Measurements from ENCODE around the gene ROBO4.

Gene ROBO4

DNA sequence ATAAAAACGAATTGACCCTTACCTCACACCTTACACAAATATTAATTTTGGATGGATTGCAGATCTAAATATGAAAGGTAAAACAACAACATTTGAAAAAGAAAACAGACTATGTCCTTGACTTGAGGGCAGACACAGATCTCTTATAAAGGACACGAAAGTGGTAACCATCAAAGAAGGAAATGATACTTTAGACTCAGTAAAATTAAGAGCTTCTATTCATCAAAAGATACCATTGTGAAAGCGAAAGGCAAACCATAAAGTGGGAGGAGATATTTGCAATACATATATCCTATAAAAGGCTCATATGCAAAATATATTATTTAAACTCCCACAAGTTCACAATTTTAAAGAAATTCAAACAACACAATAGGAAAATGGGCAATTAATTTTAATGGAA is 33.1 kb upstream of the ROBO4 start:
- Histone ChIP-seq H3K4me1 (ENCODE audit: insufficient read depth, low read length) (peaks cover 4% of the 10 kb centered on the region; the same call in 1 of the 2 replicates), H3K9me3 (ENCODE audit: control insufficient read depth, insufficient read depth, low read length) (no peaks in the 10 kb centered on the region), H3K9ac (ENCODE audit: low read depth, low read length) (no peak overlapping the region), H3K36me3 (ENCODE audit: insufficient read depth, low read length) (no peaks in the 10 kb centered on the region)

DNA sequence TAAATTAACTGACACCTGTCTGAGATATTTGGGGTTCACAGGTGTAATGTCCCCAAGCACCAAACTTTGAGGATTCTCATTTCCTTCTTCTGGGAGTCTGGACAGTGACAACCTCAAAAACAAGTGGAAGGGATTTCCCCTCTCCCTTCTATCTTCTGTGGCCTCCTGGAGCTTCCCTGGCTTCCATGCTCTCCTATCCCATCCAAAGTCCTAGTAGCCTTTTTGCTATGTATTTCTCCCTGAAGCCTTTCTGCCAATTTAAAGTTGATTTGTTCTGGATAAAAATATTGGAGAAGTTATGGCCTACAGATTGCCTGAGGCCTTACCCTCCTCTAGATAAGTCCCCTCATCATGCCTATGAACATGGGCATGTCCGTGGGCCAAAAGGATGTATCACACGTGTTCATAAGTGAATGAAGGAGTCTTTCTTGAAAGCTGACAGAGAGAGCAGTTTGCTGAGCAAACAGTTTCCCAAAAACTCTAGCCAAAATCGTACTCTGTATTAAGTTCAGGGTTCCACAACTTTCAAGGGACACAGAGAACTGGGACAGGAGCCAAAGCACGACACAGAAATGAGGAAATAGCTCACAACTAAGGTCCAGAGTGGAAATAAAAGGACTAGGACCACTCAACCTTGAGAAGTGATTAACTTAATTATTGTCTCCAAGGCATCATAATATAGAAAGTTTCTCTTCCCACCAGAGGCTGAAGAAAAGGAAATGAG is 31.4 kb upstream of the ROBO4 start:
- Histone ChIP-seq H3K4me1 (ENCODE audit: insufficient read depth, low read length) (no peaks in the 10 kb centered on the region), H3K9ac (ENCODE audit: low read depth, low read length) (no peak overlapping the region), H3K9me3 (ENCODE audit: control insufficient read depth, insufficient read depth, low read length) (no peaks in the 10 kb centered on the region), H3K36me3 (ENCODE audit: insufficient read depth, low read length) (no peaks in the 10 kb centered on the region)

DNA sequence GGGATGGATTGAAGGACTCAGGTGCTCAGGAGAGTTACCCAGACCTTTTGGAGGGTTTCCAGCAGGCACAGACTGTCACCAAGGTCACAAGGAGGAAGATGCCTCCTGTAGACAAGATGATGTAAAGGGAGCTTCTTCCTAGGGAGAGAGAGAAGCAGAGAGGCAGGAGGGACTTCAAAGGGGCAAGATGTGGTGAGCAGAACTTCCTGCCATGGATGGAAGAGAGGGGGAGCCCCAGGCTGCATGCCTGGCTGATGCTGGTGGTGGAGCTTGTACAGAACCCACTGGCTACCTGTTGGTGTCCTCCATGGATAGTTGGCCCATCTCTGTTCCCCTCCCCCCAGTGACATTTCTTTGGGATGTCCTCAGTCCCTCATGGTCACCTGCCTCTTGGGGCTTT is 25.6 kb upstream of the ROBO4 start:
- Histone ChIP-seq H3K36me3 (ENCODE audit: insufficient read depth, low read length) (no peaks in the 10 kb centered on the region), H3K4me1 (ENCODE audit: insufficient read depth, low read length) (no peaks in the 10 kb centered on the region; the same call in 1 of the 2 replicates), H3K9me3 (ENCODE audit: control insufficient read depth, insufficient read depth, low read length) (no peaks in the 10 kb centered on the region), H3K9ac (ENCODE audit: low read depth, low read length) (no peak overlapping the region)

DNA sequence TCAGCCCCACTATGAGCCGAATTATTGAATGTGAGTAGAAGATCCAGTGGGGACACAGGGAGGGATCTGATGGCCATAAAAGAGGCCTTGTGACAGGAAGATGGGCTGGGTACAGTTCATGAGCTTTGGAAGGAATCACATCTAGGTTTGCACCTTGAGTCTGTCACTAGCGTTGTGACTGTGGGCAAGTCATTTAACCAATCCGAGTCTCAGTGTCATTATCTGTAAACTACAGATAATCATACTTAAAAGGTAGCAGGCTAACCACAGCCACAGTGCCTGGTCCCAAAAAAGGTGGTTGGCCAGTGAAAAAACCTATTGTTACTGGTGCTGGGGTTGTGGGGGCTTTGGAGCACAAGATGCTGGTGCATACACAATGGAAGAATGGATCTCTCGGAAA is 25.2 kb upstream of the ROBO4 start:
- no peaks in the 10 kb centered on the region; the same call in 1 of the 2 replicates for H3K4me1 ChIP-seq (ENCODE audit: insufficient read depth, low read length)
- no peaks in the 10 kb centered on the region for H3K36me3 ChIP-seq (ENCODE audit: insufficient read depth, low read length)
- H3K9ac ChIP-seq (ENCODE audit: low read depth, low read length), result no peak overlapping the region
- no peaks in the 10 kb centered on the region for H3K9me3 ChIP-seq (ENCODE audit: control insufficient read depth, insufficient read depth, low read length)

DNA sequence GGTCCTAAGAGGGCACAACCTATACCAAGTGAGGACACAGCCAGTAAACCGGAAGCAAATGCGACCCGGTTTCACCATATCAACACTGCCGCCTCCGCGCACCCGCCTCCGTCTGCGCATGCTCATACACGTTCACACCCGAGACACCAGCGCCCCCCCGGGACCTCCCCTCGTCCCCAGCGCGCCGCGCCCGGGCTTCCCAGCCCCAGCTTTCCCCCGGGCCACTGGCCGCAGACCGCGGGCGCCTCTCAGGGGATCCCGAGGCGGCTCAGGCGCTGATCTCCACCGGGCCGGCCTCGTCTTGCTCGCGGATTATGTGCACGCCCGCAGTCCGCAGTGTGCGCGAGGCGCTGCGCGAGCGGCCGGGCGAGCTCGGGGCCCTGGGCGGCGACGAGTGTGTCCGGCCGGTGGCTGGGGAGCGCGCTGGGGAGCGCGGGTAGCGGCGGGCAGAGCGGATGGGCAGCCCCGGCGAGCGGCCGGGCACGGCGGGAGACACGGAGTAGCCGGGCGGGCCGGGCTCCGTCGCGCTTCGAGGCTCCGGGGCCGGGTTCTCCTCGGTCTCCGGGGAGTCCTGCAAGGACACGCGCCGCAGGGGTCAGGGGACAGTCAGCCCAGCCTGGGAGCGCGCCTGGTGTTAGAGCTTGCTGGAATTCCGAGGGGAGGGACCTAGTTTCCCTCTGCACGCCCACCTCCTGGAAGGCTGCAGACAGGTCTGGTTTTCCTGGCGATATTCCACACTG is 23.4 kb upstream of the ROBO4 start:
- H3K4me1 ChIP-seq (ENCODE audit: insufficient read depth, low read length), result no peaks in the 10 kb centered on the region; the same call in 1 of the 2 replicates
- H3K9ac ChIP-seq (ENCODE audit: low read depth, low read length), result peak overlapping the region; percentile 61
- no peaks in the 10 kb centered on the region for H3K36me3 ChIP-seq (ENCODE audit: insufficient read depth, low read length)
- H3K9me3 ChIP-seq (ENCODE audit: control insufficient read depth, insufficient read depth, low read length), result no peaks in the 10 kb centered on the region

DNA sequence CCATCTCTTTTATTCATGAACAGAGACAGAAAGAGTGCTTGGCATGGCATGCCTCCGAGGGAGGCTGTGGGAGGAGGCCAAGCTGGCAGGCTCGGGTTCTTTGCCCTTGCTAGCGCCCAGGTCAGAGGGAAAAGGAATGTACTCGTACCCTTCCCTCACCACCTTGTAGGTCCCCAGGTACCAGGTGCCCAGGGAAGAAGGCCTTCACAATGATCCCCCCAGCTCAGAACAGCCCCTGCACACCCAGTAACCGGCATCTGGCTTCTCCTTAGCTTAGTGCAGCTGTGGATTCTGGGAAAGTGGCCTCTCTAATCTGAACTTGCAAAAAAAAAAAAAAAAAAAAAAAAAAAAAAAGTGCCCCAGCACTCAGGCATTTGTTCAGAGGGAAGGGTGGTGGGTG is 22.7 kb upstream of the ROBO4 start:
- Histone ChIP-seq H3K9ac (ENCODE audit: low read depth, low read length) (peak overlapping the region; percentile 61; the same call in 1 of the 2 replicates), H3K9me3 (ENCODE audit: control insufficient read depth, insufficient read depth, low read length) (no peaks in the 10 kb centered on the region), H3K36me3 (ENCODE audit: insufficient read depth, low read length) (no peaks in the 10 kb centered on the region), H3K4me1 (ENCODE audit: insufficient read depth, low read length) (no peaks in the 10 kb centered on the region; the same call in 1 of the 2 replicates)

DNA sequence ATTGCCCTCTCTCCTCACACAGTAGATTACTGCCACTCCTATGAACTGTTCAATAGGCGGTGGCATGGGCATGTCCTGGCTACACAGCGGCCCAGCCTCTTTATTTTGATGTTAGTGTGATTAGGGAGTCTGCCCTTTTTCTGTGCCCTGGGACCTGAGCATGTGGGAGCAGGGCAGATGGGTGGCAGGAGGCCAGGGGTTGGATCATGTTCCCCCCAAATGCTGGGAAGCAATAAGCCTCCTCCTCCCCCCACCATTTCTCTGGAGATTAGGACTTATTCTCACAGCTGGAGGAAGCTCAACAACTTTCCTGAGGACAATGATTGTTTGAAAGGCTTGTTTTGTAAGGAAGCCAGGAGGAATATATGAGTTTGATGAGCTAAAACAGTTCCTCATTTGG is 22.2 kb upstream of the ROBO4 start:
- Histone ChIP-seq H3K36me3 (ENCODE audit: insufficient read depth, low read length) (no peaks in the 10 kb centered on the region), H3K4me1 (ENCODE audit: insufficient read depth, low read length) (no peaks in the 10 kb centered on the region; the same call in 1 of the 2 replicates), H3K9ac (ENCODE audit: low read depth, low read length) (no peak overlapping the region), H3K9me3 (ENCODE audit: control insufficient read depth, insufficient read depth, low read length) (no peaks in the 10 kb centered on the region)

DNA sequence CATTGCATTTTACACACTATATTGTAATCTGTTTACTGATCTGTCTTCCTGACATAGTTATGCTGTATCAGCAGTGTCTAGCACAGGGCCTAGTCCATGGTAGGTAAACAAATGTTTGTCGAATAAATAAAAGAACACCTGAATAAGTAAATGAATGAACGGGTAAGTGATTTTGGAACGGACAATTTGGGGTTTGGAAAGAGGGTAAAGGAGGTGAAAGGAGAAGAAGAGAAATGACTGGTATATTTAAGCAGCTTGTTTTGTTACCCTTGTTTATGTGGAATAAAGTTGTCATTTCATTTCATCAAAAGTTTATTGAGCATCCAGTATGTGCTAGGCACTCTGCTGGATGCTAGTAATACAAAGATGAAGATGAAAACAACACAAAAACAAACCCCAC is 21.3 kb upstream of the ROBO4 start, which contains the start of gene HEPN1:
TSS of gene HEPN1 (plus strand) at position 301 of the 400 bp plus-strand sequence.
- Histone ChIP-seq H3K4me1 (ENCODE audit: insufficient read depth, low read length) (no peaks in the 10 kb centered on the region; the same call in 1 of the 2 replicates), H3K36me3 (ENCODE audit: insufficient read depth, low read length) (no peaks in the 10 kb centered on the region), H3K9ac (ENCODE audit: low read depth, low read length) (no peak within 1 kb of the TSS), H3K9me3 (ENCODE audit: control insufficient read depth, insufficient read depth, low read length) (no peaks in the 10 kb centered on the region)

DNA sequence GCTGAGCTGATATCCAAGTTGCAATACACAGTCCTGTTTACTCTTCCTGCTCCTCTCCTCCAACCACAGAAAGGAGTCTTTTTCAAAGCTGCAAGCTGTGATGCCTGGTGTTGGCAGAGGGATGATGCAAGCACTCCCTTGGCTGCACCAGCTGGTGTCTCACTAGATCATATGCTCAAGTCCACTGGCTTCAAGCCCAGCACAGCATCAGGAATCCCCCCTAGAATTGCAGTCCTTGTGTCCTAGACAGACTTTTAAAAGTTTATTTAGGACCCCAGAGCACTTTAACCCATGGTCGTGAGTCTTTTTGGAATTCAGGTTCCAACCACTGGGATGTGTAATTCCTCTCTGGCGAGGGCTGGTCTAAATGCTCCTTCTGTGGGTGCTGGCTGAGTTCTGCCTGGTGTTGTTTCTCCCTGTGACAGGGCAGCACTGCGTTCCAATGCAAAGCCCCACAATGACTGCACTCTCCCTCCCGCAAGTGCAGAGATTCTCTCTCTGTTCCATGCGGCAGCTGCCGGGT is 19.5 kb upstream of the ROBO4 start:
- Histone ChIP-seq H3K36me3 (ENCODE audit: insufficient read depth, low read length) (no peaks in the 10 kb centered on the region), H3K9me3 (ENCODE audit: control insufficient read depth, insufficient read depth, low read length) (no peaks in the 10 kb centered on the region), H3K9ac (ENCODE audit: low read depth, low read length) (no peak overlapping the region), H3K4me1 (ENCODE audit: insufficient read depth, low read length) (no peaks in the 10 kb centered on the region; the same call in 1 of the 2 replicates)

DNA sequence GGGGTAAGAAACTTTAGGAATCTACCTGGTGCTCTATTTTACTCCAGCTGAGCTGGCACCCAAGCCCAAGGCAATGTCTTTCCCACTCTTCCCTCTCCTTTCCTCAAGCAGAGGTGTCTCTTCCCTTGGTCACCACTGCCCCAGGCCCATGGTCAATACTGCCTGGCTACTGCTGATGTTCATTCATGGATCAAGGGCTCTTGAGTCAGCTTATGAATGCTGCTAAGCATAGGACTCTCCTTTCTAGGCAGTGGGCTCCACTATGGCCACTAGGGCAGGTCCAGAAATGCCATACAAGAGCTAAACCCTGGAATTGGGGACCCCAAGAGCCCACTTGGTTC is 18.7 kb upstream of the ROBO4 start:
- H3K9me3 ChIP-seq (ENCODE audit: control insufficient read depth, insufficient read depth, low read length), result no peaks in the 10 kb centered on the region
- H3K36me3 ChIP-seq (ENCODE audit: insufficient read depth, low read length), result no peaks in the 10 kb centered on the region
- no peaks in the 10 kb centered on the region; the same call in 1 of the 2 replicates for H3K4me1 ChIP-seq (ENCODE audit: insufficient read depth, low read length)
- no peak overlapping the region for H3K9ac ChIP-seq (ENCODE audit: low read depth, low read length)

DNA sequence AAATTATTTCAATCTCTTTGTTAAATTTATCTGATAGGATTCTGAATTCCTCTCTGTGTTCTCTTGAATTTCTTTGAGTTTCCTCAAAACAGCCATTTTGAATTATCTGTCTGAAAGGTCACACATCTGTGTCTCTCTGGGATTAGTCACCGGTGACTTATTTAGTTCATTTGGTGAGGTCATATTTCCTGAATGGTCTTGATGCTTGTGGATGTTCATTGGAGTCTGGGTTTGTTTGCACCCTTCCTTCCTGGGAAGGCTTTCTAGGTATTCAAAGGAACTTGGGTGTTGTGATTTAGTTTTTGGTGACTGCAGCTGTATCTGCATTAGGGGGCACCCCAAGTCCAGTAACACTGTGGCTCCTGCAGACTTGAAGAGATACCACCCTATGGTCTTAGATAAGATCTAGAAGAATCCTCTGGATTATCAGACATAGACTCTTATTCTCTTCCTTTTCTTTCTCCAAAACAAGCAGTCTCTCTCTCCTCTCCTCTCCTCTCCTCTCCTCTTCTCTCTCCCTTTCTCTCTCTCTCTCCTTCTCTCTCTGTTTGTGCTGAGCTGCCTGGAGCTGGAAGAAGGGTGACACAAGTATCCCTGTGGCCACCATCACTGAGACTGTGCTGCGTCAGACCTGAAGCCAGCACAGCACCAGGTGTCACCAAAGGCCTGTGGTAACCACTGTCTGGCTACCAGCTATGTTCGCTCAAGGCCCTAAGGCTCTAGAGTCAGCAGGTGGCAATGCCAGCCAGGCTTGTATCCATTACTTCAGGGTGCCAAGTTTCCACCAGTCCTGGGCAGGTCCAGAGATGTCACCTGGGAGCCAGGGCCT is 18.1 kb upstream of the ROBO4 start:
- no peak overlapping the region for H3K9ac ChIP-seq (ENCODE audit: low read depth, low read length)
- no peaks in the 10 kb centered on the region for H3K36me3 ChIP-seq (ENCODE audit: insufficient read depth, low read length)
- H3K4me1 ChIP-seq (ENCODE audit: insufficient read depth, low read length), result no peaks in the 10 kb centered on the region; the same call in 1 of the 2 replicates
- no peaks in the 10 kb centered on the region for H3K9me3 ChIP-seq (ENCODE audit: control insufficient read depth, insufficient read depth, low read length)

DNA sequence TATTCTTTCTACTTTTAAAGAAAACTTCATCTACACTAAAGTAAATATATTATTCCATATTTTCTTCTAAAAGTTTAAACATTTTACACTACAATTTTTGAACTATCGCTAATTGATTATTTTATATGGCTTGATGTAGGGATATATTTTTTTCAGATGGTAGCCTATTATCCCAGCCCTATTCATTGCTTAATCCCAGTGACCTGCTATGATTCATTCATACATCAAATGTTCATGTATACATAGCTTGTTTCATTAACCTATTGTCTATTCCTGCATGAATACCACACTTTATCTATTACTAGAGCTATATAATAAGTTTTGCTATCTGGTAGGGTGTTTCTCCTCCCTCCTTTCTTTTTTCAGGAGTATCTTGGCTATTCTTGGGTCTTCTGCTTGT is 5.0 kb upstream of the ROBO4 start:
- Histone ChIP-seq H3K4me1 (ENCODE audit: insufficient read depth, low read length) (peaks cover 24% of the 10 kb centered on the region), H3K36me3 (ENCODE audit: insufficient read depth, low read length) (no peaks in the 10 kb centered on the region)

DNA sequence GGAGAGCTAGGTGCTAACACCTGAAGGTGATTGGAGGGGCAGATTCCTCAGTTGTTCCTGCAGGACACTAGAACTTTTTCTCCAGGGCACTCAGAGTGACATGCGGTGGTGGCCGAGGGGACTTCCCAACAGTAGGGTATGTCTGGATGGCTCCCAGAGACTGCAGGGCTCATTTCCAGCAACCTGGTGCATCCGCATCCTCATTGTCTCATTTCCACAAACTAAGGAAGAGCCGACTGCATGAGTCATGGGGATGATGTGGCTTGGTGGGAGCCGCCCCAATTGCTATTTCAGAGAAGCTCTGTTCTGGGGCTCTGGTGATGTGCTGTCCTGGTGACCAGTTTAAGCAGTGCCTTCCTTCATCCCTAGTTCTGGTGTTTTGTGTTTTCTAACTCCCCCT is 2.8 kb upstream of the ROBO4 start:
- no peaks in the 10 kb centered on the region for H3K9me3 ChIP-seq (ENCODE audit: control insufficient read depth, insufficient read depth, low read length)
- no peaks in the 10 kb centered on the region for H3K36me3 ChIP-seq (ENCODE audit: insufficient read depth, low read length)
- H3K9ac ChIP-seq (ENCODE audit: low read depth, low read length), result no peak overlapping the region
- peaks cover 24% of the 10 kb centered on the region for H3K4me1 ChIP-seq (ENCODE audit: insufficient read depth, low read length)

More for the DNA sequence above, 5.0 kb upstream of the ROBO4 start:
- H3K9me3 ChIP-seq (ENCODE audit: control insufficient read depth, insufficient read depth, low read length), result no peaks in the 10 kb centered on the region
- H3K9ac ChIP-seq (ENCODE audit: low read depth, low read length), result no peak overlapping the region

Measured in ES-I3 (cell line).